GM12864 (cell line): Measurements from ENCODE around the gene RXYLT1.

Experiments
- DNase-seq: peaks from one replicate; pipeline ENCODE4 v3.0.0-alpha.2; 2011; ENCODE audit warnings: low read depth
- H3K4me3 ChIP-seq: 2 replicates; pipeline ENCODE4 v1.5.1; 2011; ENCODE audit warnings: mild to moderate bottlenecking, low read depth, low read length, control low read depth
- CTCF ChIP-seq: IDR thresholded peaks from 2 replicates; pipeline ENCODE4 v1.5.1; 2011; ENCODE audit warnings: low read depth, mild to moderate bottlenecking, moderate library complexity, low read length, control low read depth, inconsistent platforms; ENCODE audit errors: missing control alignments

The RXYLT1 gene

DNA sequence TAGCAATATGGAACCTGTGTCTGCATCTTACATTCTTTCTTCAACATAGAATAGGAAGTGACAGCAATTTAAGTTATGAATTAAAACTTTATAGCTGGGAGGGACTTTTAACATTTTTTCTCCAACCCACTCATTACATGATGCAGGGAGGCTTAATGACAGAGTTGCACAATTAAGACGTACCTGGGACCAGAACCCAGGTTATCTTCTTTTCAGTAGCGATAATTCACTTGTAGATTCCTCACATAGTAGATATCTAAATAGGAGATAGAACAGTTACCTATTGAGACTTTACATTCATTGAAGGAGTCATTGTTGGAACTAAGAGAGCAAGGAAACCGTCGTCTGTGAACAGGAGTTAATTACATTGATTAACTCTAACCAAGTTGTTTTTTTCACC, 69.9 kb downstream of the RXYLT1 start:
- no peak for DNase-seq
- H3K4me3 ChIP-seq = no peak overlapping the region
- TF ChIP-seq CTCF = no peak

DNA sequence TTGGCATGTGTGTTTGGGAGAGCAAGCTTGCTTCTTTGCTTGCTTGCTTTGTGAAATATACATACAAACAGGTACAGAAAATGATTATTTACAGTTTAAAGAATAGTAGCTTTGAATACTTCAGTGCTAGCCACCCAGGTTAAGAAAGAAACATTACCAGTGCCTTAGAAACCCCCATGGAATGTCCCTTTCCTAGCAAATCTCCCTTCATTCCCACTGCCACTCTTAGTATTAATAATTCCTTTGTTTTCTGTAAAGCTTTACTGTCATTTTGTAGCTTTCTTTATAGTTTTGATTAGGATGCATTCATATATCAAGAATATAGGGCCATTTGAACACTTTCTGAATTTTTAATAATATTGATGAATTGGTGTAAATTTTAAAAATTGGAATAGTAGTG, 74.3 kb downstream of the RXYLT1 start:
- no peak for DNase-seq
- H3K4me3 ChIP-seq = no peak overlapping the region
- TF ChIP-seq CTCF = no peak

- TF ChIP-seq CTCF = no peak
- DNase-seq = no peak
- no peak overlapping the region for H3K4me3 ChIP-seq
Measured at GRCh38 chr12:63855299-63855698, 75.6 kb downstream of the RXYLT1 start.

- H3K4me3 ChIP-seq = no peak overlapping the region
- no peak for DNase-seq
- TF ChIP-seq CTCF = no peak
Measured at GRCh38 chr12:63857771-63858670, 78.3 kb downstream of the RXYLT1 start.
